Bronchial epithelial cell (primary cell): ENCODE data around the gene CDR2L. TPM values are rescaled to one million over a fixed set of nuclear protein-coding genes. Genes with fewer than 3 reads are reported as not detected.
A peak's percentile ranks its signal among the peaks of the same experiment; 100 is the strongest.

ENCODE experiments used
- DNase-seq: peaks from one replicate; pipeline ENCODE4 v3.0.0-alpha.2; 2010; ENCODE audit warnings: low read depth
- FAIRE-seq: peaks from 2 replicates; lab custom pipeline; 2011; peaks lifted over from hg19 to GRCh38; lab: Jason Lieb, UNC
- H3K27me3 ChIP-seq: 2 replicates; pipeline ENCODE4 v1.5.1; 2011; ENCODE audit warnings: low read length; ENCODE audit not compliant: control insufficient read depth, insufficient read depth
- H3K36me3 ChIP-seq: 2 replicates; pipeline ENCODE4 v1.5.1; 2011; ENCODE audit warnings: low read length; ENCODE audit not compliant: control insufficient read depth, insufficient read depth
- H3K4me3 ChIP-seq: 2 replicates; pipeline ENCODE4 v1.5.1; 2011; ENCODE audit warnings: mild to moderate bottlenecking, low read depth, low read length, control low read depth
- total RNA-seq: library from RNA; depleted of rRNA; stranded (reverse); fragments of >200 nt; gene quantifications from 2 replicates; pipeline ENCODE4 v1.2.1, GENCODE V29; 2014
- TF ChIP-seq, protein P1 (sequence below): IDR thresholded peaks from 2 replicates; pipeline ENCODE4 v1.5.1; 2011; ENCODE audit warnings: mild to moderate bottlenecking, moderate library complexity, low read length, control low read depth, inconsistent platforms; ENCODE audit not compliant: insufficient read depth, severe bottlenecking

Gene CDR2L
- total RNA-seq, 1 donor from 2014 or later, result 6.1 TPM

- DNase-seq, result no peak
- Histone ChIP-seq H3K27me3 (peaks cover 2% of the 10 kb centered on the region), H3K4me3 (no peak overlapping the region), H3K36me3 (no peaks in the 10 kb centered on the region)
- TF ChIP-seq, protein P1, sequence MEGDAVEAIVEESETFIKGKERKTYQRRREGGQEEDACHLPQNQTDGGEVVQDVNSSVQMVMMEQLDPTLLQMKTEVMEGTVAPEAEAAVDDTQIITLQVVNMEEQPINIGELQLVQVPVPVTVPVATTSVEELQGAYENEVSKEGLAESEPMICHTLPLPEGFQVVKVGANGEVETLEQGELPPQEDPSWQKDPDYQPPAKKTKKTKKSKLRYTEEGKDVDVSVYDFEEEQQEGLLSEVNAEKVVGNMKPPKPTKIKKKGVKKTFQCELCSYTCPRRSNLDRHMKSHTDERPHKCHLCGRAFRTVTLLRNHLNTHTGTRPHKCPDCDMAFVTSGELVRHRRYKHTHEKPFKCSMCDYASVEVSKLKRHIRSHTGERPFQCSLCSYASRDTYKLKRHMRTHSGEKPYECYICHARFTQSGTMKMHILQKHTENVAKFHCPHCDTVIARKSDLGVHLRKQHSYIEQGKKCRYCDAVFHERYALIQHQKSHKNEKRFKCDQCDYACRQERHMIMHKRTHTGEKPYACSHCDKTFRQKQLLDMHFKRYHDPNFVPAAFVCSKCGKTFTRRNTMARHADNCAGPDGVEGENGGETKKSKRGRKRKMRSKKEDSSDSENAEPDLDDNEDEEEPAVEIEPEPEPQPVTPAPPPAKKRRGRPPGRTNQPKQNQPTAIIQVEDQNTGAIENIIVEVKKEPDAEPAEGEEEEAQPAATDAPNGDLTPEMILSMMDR, result no peak
- no peak for FAIRE-seq
These were observed 32.6 kb upstream of the CDR2L start for GRCh38 chr17:74954665-74955421.

DNA sequence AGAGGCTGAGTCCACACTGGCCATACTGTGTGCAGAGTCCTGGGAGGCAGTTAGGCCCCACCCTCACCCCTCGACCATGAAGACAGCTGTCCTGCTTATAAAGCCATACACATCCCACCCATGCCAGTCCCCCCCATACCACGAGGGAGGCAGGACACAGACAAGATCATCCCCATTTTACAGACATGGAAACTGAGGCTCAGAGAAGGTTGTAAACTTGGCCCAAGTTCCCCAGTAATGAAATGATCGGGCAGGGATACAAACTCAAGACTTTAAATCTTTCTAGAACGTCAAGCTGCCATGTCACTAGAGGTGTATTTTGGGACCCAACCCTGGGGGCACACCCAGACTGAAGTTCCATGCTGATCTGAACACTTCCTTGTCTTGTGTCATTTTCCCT, 31.3 kb upstream of the CDR2L start:
- peaks cover 2% of the 10 kb centered on the region for H3K27me3 ChIP-seq
- H3K4me3 ChIP-seq, result no peak overlapping the region
- TF ChIP-seq, protein P1, result no peak
- FAIRE-seq (peak; percentile 62), DNase-seq (no peak)
- no peaks in the 10 kb centered on the region for H3K36me3 ChIP-seq

DNA sequence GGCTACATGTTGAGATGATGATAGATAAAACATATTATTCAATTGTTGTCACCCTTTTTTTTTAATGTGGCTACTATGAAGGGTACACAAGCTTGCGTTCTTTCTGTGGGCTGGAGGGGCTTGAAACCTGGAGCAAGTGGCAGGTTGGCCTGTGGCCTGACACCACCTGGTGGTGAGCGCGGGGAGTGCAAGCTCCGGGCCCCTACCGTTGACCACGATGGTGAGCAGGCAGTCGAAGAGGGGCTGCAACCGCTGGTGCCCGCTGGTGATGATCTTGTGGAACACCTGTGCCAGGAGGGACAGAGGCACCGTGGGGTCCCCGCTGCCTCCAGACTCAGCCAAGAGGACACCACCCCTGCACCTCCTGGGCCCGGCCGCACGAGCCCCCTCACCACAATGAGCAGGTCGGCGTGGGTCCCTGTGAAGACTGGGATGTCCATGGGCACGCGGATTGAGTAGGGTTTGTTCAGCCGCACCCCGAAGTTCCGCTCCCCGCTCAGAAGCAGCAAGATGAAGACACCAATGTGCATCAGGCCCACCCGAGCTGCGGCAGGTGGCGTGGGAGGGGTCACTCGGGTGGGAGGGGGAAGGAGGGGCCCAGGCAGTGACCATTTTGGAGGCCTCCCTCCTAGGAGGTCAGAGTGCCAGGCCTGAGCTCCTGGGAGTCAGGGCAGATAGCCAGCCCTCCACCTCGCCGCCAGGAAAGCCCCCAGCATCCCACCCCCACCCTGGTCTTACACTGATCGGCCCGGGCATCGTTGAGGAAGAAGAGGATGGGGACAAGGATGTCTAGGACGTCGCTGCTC, 29.3 kb upstream of the CDR2L start:
- FAIRE-seq, result peak; percentile 28
- TF ChIP-seq, protein P1, result peak; percentile 87
- no peak overlapping the region for H3K4me3 ChIP-seq
- H3K36me3 ChIP-seq, result no peaks in the 10 kb centered on the region
- peak; percentile 22 for DNase-seq
- H3K27me3 ChIP-seq, result peaks cover 2% of the 10 kb centered on the region

GRCh38 chr17:74959826-74960515, 27.5 kb upstream of the CDR2L start:
- TF ChIP-seq, protein P1, result no peak
- DNase-seq (peak; percentile 55), FAIRE-seq (no peak)
- Histone ChIP-seq H3K27me3 (peaks cover 2% of the 10 kb centered on the region), H3K4me3 (no peak overlapping the region), H3K36me3 (no peaks in the 10 kb centered on the region)

DNA sequence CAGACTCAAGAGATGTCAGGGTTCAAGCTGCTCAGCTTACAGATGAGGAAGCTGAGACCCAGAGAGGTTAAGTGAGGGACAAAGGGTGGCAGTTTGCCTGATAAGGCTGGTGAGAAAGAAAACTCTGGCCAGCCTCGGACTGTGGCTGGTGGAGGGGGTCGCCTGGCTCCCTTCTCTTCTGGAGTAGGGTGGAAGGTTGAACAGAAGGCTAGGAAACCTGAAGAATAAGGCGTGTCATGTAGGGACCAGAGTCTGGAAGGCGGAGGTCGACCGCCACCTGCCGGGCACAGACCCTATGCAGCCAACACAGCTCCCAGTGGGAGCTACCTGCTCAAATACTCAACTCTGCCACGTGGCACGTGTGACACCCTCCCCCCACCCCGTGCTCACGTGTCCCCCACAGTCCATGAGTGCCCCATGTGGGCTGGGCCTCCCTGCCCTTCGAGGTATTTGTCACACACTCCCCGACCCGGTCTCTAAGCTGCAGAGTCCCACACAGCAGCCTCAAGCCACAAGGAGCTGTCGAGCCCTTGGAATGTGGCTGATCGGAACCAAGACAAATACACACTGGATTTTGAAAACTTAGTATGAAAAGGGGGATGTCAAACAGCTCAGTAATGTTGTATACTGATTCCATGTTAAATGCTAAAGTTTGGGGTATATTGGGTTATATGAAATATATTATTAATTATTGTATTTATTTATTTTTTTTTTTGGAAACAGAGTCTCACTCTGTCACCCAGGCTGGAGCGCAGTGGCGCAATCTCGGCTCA, 26.7 kb upstream of the CDR2L start:
- TF ChIP-seq, protein P1, result peak; percentile 79
- Histone ChIP-seq H3K4me3 (no peak overlapping the region), H3K36me3 (no peaks in the 10 kb centered on the region), H3K27me3 (peaks cover 2% of the 10 kb centered on the region)
- peak; percentile 52 for DNase-seq
- FAIRE-seq, result no peak
